Duodenal mucosa (tissue), 2 donors: Measurements from ENCODE around the gene TNS4.

ENCODE experiments used
- H3K27ac ChIP-seq: one replicate; pipeline ENCODE4 v1.7.0; 2013; ENCODE audit warnings: low read depth, low read length
- H3K27me3 ChIP-seq, 2 donors: one replicate each; pipeline ENCODE4 v1.7.0; 2013; ENCODE audit warnings: low read length in 2 of 2, control low read depth in 1 of 2; ENCODE audit not compliant: insufficient read depth in 2 of 2, control insufficient read depth in 1 of 2
- H3K36me3 ChIP-seq, 2 donors: one replicate each; pipeline ENCODE4 v1.7.0; 2013; ENCODE audit warnings: low read length in 2 of 2, control low read depth in 1 of 2; ENCODE audit not compliant: insufficient read depth in 2 of 2, control insufficient read depth in 1 of 2
- H3K4me1 ChIP-seq, 2 donors: one replicate each; pipeline ENCODE4 v1.7.0; 2013; ENCODE audit warnings: low read length in 2 of 2, control low read depth in 1 of 2; ENCODE audit not compliant: insufficient read depth in 2 of 2, control insufficient read depth in 1 of 2
- H3K4me3 ChIP-seq, 2 donors: one replicate each; pipeline ENCODE4 v1.7.0; 2013; ENCODE audit warnings: low read length in 2 of 2, low read depth in 1 of 2
- H3K9ac ChIP-seq, 2 donors: one replicate each; pipeline ENCODE4 v1.7.0; 2013; ENCODE audit warnings: low read length in 2 of 2, low read depth in 1 of 2
- H3K9me3 ChIP-seq, 2 donors: one replicate each; pipeline ENCODE4 v1.7.0; 2013; ENCODE audit warnings: low read length in 2 of 2, control low read depth in 1 of 2; ENCODE audit not compliant: control insufficient read depth in 1 of 2

The TNS4 gene

DNA sequence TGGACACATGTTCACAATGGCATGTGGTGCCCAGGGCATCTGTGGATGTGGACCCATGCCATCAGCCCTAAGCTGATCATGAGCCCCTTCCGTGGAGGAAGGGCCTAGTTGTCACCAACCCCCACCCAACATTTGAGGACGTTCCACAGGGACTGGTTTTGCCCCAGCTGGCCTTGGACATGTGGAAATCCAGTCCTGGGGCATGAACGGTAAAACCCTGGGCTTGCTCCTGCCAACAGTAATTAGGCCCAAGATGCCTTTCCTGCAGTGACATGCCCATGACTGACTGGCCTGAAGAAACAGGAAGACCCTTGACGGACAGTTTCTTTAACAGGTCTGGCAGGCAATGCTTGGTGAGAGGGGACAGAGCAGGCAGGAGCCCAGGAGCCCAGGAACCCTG, 7.7 kb downstream of the TNS4 start:
- Histone ChIP-seq H3K4me3 (no peak overlapping the region), H3K9ac (no peak overlapping the region), H3K4me1 (peaks cover 5 to 10% of the 10 kb centered on the region in 2 donors), H3K9me3 (no peaks in the 10 kb centered on the region), H3K27ac (no peak overlapping the region), H3K27me3 (no peaks in the 10 kb centered on the region), H3K36me3 (no peaks in the 10 kb centered on the region)

- Histone ChIP-seq H3K4me3 (no peak overlapping the region), H3K9me3 (no peaks in the 10 kb centered on the region), H3K27me3 (no peaks in the 10 kb centered on the region), H3K27ac (no peak overlapping the region), H3K36me3 (no peaks in the 10 kb centered on the region), H3K4me1 (no peaks in the 10 kb centered on the region), H3K9ac (no peak overlapping the region)
Observed at GRCh38 chr17:40491486-40491885, 9.9 kb downstream of the TNS4 start.

- no peaks in the 10 kb centered on the region for H3K9me3 ChIP-seq
- H3K27ac ChIP-seq, result no peak overlapping the region
- no peaks in the 10 kb centered on the region for H3K4me1 ChIP-seq
- H3K36me3 ChIP-seq, result no peaks in the 10 kb centered on the region
- no peak overlapping the region for H3K9ac ChIP-seq
- H3K27me3 ChIP-seq, result no peaks in the 10 kb centered on the region
- H3K4me3 ChIP-seq, result no peak overlapping the region
Observed at GRCh38 chr17:40490982-40491381, 10.4 kb downstream of the TNS4 start.

- Histone ChIP-seq H3K36me3 (no peaks in the 10 kb centered on the region), H3K4me1 (no peaks in the 10 kb centered on the region), H3K9me3 (no peaks in the 10 kb centered on the region), H3K4me3 (no peak overlapping the region), H3K27me3 (no peaks in the 10 kb centered on the region), H3K27ac (no peak overlapping the region), H3K9ac (no peak overlapping the region)
Observed at GRCh38 chr17:40490289-40490853, 11.1 kb downstream of the TNS4 start.

- H3K36me3 ChIP-seq, result no peaks in the 10 kb centered on the region
- H3K4me3 ChIP-seq, result no peak overlapping the region
- H3K9ac ChIP-seq, result no peak overlapping the region
- H3K9me3 ChIP-seq, result no peaks in the 10 kb centered on the region
- H3K27ac ChIP-seq, result no peak overlapping the region
- no peaks in the 10 kb centered on the region for H3K27me3 ChIP-seq
- H3K4me1 ChIP-seq, result no peaks in the 10 kb centered on the region
Observed at GRCh38 chr17:40487371-40488020, 13.9 kb downstream of the TNS4 start.

GRCh38 chr17:40486522-40487370, 14.7 kb downstream of the TNS4 start:
- H3K27me3 ChIP-seq, result no peaks in the 10 kb centered on the region

GRCh38 chr17:40485851-40486521, 15.4 kb downstream of the TNS4 start:
- Histone ChIP-seq H3K4me3 (no peak overlapping the region), H3K9ac (no peak overlapping the region), H3K27ac (peak overlapping the region; percentile 13), H3K27me3 (no peaks in the 10 kb centered on the region), H3K9me3 (no peaks in the 10 kb centered on the region), H3K4me1 (peaks cover 0 to 1% of the 10 kb centered on the region in 2 donors), H3K36me3 (no peaks in the 10 kb centered on the region)

More at GRCh38 chr17:40486522-40487370, 14.7 kb downstream of the TNS4 start:
- Histone ChIP-seq H3K27ac (peak overlapping the region; percentile 13), H3K4me3 (no peak overlapping the region), H3K4me1 (no peaks in the 10 kb centered on the region), H3K9ac (no peak overlapping the region), H3K9me3 (no peaks in the 10 kb centered on the region), H3K36me3 (no peaks in the 10 kb centered on the region)

- H3K27ac ChIP-seq, result no peak overlapping the region
- no peak overlapping the region for H3K9ac ChIP-seq
- H3K36me3 ChIP-seq, result no peaks in the 10 kb centered on the region
- H3K27me3 ChIP-seq, result no peaks in the 10 kb centered on the region
- H3K9me3 ChIP-seq, result no peaks in the 10 kb centered on the region
- H3K4me1 ChIP-seq, result peaks cover 0 to 8% of the 10 kb centered on the region in 2 donors
- H3K4me3 ChIP-seq, result no peak overlapping the region
Observed at GRCh38 chr17:40484973-40485530, 16.4 kb downstream of the TNS4 start.

GRCh38 chr17:40484285-40484972, 17.0 kb downstream of the TNS4 start:
- Histone ChIP-seq H3K27ac (no peak overlapping the region), H3K27me3 (no peaks in the 10 kb centered on the region), H3K4me3 (no peak overlapping the region), H3K9ac (no peak overlapping the region), H3K9me3 (no peaks in the 10 kb centered on the region), H3K4me1 (peaks cover 0 to 8% of the 10 kb centered on the region in 2 donors), H3K36me3 (no peaks in the 10 kb centered on the region)
